Measurements from ENCODE around the gene HSPB2.

The HSPB2 gene

GRCh38 chr11:111911563-111912401 lies 752 bp upstream of the HSPB2 start, which contains the start of gene CRYAB:
TSS of gene CRYAB (minus strand) at chr11:111911770. CDS start at chr11:111911724, 46 bp downstream.
- Histone ChIP-seq H3K27me3 (ENCODE audit: insufficient read depth, poor library complexity, severe bottlenecking) (peaks cover 7% of the 10 kb centered on the region), H3K4me3 (replicated peaks; ENCODE audit: insufficient read depth, low read length) (no peak within 1 kb of the TSS), H3K27ac (replicated peaks) (no peak within 1 kb of the TSS)
- no peak for DNase-seq (ENCODE audit: low read depth in 1 of 2, low spot score in 1 of 2)
- TF ChIP-seq POLR2AphosphoS5 (IDR thresholded peaks at IDR 0.05; ENCODE audit: low read depth) (no peak), SPI1 (IDR thresholded peaks at IDR 0.05; ENCODE audit: borderline replicate concordance, low read depth) (no peak), REST (IDR thresholded peaks at IDR 0.05; ENCODE audit: insufficient replicate concordance, low read depth) (no peak), GABPA (IDR thresholded peaks at IDR 0.05; ENCODE audit: low read depth) (no peak), CTCF (IDR thresholded peaks at IDR 0.05; ENCODE audit: insufficient read depth, low read length) (no peak)

- no peak overlapping the region for H3K4me3 ChIP-seq (replicated peaks; ENCODE audit: insufficient read depth, low read length)
Observed at GRCh38 chr11:111913031-111913861, 712 bp downstream of the HSPB2 start.

More at GRCh38 chr11:111913031-111913861, 712 bp downstream of the HSPB2 start:
- TF ChIP-seq SPI1 (IDR thresholded peaks at IDR 0.05; ENCODE audit: borderline replicate concordance, low read depth), result no peak
- no peak for TF ChIP-seq GABPA (IDR thresholded peaks at IDR 0.05; ENCODE audit: low read depth)
- no peak for TF ChIP-seq POLR2AphosphoS5 (IDR thresholded peaks at IDR 0.05; ENCODE audit: low read depth)
- TF ChIP-seq REST (IDR thresholded peaks at IDR 0.05; ENCODE audit: insufficient replicate concordance, low read depth), result no peak
- no peak for TF ChIP-seq CTCF (IDR thresholded peaks at IDR 0.05; ENCODE audit: insufficient read depth, low read length)
- no peak for DNase-seq (ENCODE audit: low read depth in 1 of 2, low spot score in 1 of 2)
- peaks cover 7% of the 10 kb centered on the region for H3K27me3 ChIP-seq (ENCODE audit: insufficient read depth, poor library complexity, severe bottlenecking)
- no peak overlapping the region for H3K27ac ChIP-seq (replicated peaks)

Data from HL-60 (cell line).